Measurements from ENCODE around the gene KANSL1. TPM values are rescaled to one million over a fixed set of nuclear protein-coding genes. Genes with fewer than 3 reads are reported as not detected.
A peak's percentile ranks its signal among the peaks of the same experiment; 100 is the strongest.
"Not testable (repeated sequence)": the region's sequence is repeated elsewhere in the genome, so short reads cannot be mapped to it uniquely, and the experiment has no call there.

The KANSL1 gene, protein sequence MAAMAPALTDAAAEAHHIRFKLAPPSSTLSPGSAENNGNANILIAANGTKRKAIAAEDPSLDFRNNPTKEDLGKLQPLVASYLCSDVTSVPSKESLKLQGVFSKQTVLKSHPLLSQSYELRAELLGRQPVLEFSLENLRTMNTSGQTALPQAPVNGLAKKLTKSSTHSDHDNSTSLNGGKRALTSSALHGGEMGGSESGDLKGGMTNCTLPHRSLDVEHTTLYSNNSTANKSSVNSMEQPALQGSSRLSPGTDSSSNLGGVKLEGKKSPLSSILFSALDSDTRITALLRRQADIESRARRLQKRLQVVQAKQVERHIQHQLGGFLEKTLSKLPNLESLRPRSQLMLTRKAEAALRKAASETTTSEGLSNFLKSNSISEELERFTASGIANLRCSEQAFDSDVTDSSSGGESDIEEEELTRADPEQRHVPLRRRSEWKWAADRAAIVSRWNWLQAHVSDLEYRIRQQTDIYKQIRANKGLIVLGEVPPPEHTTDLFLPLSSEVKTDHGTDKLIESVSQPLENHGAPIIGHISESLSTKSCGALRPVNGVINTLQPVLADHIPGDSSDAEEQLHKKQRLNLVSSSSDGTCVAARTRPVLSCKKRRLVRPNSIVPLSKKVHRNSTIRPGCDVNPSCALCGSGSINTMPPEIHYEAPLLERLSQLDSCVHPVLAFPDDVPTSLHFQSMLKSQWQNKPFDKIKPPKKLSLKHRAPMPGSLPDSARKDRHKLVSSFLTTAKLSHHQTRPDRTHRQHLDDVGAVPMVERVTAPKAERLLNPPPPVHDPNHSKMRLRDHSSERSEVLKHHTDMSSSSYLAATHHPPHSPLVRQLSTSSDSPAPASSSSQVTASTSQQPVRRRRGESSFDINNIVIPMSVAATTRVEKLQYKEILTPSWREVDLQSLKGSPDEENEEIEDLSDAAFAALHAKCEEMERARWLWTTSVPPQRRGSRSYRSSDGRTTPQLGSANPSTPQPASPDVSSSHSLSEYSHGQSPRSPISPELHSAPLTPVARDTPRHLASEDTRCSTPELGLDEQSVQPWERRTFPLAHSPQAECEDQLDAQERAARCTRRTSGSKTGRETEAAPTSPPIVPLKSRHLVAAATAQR (N-terminal part only)
- polyA plus RNA-seq (2013, experiment 1 of 2): 20.1 TPM
- 20.0 TPM for polyA plus RNA-seq (2013, experiment 2 of 2)

DNA sequence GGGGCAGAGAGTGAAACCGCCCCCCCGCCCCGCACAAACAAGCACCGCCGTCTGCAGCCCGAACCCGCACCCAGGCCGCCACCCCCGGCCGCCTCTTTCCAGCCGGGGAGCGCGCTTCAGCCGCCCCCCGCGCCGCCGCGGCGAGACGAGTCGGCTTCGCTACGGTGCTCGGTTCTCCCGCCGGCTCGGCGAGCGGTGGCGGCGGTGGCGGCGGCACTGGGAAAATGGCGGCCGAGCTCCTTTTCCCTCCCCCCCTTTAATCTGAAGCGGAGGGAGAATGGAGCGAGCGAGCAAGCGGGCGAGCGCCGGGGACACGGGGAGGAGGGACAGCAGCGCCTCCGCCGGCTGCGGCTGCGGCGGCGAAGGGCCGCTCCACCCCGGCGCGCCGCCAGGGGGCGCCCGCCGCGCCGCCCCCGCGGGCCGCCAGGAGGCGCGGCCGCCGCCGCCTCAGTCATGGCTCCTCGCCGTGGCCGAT, at the start of gene KANSL1:
Gene KANSL1 (minus strand): TSS at position 279 of the 475 bp plus-strand sequence. CDS start 21,286 bp downstream, outside the sequence.
- peak within 1 kb of the TSS; percentile 98 for H3K9ac ChIP-seq (ENCODE audit: low read length)
- H2AFZ ChIP-seq (ENCODE audit: low read depth, low read length): peak within 1 kb of the TSS; percentile 100
- peak within 1 kb of the TSS; percentile 98 for H4K91ac ChIP-seq (ENCODE audit: low read length)
- peak; percentile 96 for DNase-seq
- H3K4ac ChIP-seq (ENCODE audit: low read depth in 1 of 2, low read length in 2 of 2): peak within 1 kb of the TSS; percentile 100
- peak within 1 kb of the TSS; percentile 99 to 100 for H3K18ac ChIP-seq (ENCODE audit: low read depth in 1 of 2, low read length in 2 of 2)
- H3K14ac ChIP-seq (ENCODE audit: low read length in 2 of 2): peak within 1 kb of the TSS; percentile 99 to 100
- peaks cover 3 to 7% of the 10 kb centered on the region in 2 experiments for H3K36me3 ChIP-seq (ENCODE audit: control insufficient read depth in 1 of 2, insufficient read depth in 2 of 2, low read depth in 1 of 2, low read length in 2 of 2)
- peaks cover 9% of the 10 kb centered on the region for H3K79me1 ChIP-seq (replicated peaks; ENCODE audit: low read length, poor library complexity, severe bottlenecking)
- peak within 1 kb of the TSS; percentile 92 for H3K4me2 ChIP-seq (ENCODE audit: low read length, poor library complexity, severe bottlenecking)
- H2BK15ac ChIP-seq (ENCODE audit: low read depth, poor library complexity, severe bottlenecking): peak within 1 kb of the TSS; percentile 100
- no peaks in the 10 kb centered on the region for H3K27me3 ChIP-seq (ENCODE audit: control insufficient read depth in 1 of 2, insufficient read depth in 1 of 2, low read length in 2 of 2)
- peak within 1 kb of the TSS in 1 of 2 experiments; percentile 99 for H2BK12ac ChIP-seq (ENCODE audit: low read length in 2 of 2)
- H2AK5ac ChIP-seq (ENCODE audit: low read length, severe bottlenecking): peak within 1 kb of the TSS; percentile 45
- peak within 1 kb of the TSS; percentile 100 for H2BK120ac ChIP-seq (ENCODE audit: low read depth, low read length)
- WGBS: under 1% methylated on average over 68 of the region's 72 CpGs
- H3K9me3 ChIP-seq (ENCODE audit: control insufficient read depth, low read length): no peaks in the 10 kb centered on the region
- peak within 1 kb of the TSS; percentile 97 to 100 for H3K23ac ChIP-seq (ENCODE audit: low read length in 2 of 2)
- H3K27ac ChIP-seq (ENCODE audit: low read length, poor library complexity, severe bottlenecking): peak within 1 kb of the TSS; percentile 95
- peaks cover 13% of the 10 kb centered on the region for H3K4me1 ChIP-seq (ENCODE audit: control insufficient read depth, insufficient read depth, low read depth, low read length)
- peak within 1 kb of the TSS; percentile 99 for H2BK5ac ChIP-seq (ENCODE audit: low read depth, low read length, poor library complexity, severe bottlenecking)
- peak within 1 kb of the TSS; percentile 100 for H4K8ac ChIP-seq (ENCODE audit: low read length)
- H3K4me3 ChIP-seq (ENCODE audit: insufficient read depth in 1 of 2, low read depth in 1 of 2, low read length in 2 of 2): peak within 1 kb of the TSS; percentile 93 to 99

DNA sequence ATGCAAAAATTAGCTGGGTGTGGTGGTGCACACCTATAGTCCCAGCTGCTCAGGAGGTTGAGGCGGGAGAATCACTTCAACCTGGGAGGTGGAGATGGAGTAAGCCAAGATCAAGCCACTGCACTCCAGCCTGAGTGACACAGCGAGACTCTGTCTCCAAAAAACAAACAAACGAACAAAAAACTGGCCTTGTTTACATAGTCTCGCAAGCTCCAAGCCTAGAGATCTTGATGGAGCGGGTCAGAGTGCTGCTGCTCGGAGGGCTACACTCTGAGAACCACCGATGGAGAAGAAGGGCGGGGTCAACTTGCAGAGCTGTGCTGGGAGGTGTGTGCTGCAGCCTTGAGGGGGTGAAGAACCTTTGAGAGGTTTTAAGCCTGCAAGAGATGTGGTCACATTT, 38.1 kb upstream of the KANSL1 start:
- not testable (repeated sequence) for H3K27ac ChIP-seq (ENCODE audit: low read length, poor library complexity, severe bottlenecking); H3K4me2 ChIP-seq (ENCODE audit: low read length, poor library complexity, severe bottlenecking); H3K79me1 ChIP-seq (replicated peaks; ENCODE audit: low read length, poor library complexity, severe bottlenecking); H3K9ac ChIP-seq (ENCODE audit: low read length); H2AK5ac ChIP-seq (ENCODE audit: low read length, severe bottlenecking); H2BK15ac ChIP-seq (ENCODE audit: low read depth, poor library complexity, severe bottlenecking); H3K14ac ChIP-seq (ENCODE audit: low read length in 2 of 2); H2BK12ac ChIP-seq (ENCODE audit: low read length in 2 of 2); H3K23ac ChIP-seq (ENCODE audit: low read length in 2 of 2); H2AFZ ChIP-seq (ENCODE audit: low read depth, low read length); H2BK120ac ChIP-seq (ENCODE audit: low read depth, low read length); H4K8ac ChIP-seq (ENCODE audit: low read length); DNase-seq; H3K27me3 ChIP-seq (ENCODE audit: control insufficient read depth in 1 of 2, insufficient read depth in 1 of 2, low read length in 2 of 2); H3K9me3 ChIP-seq (ENCODE audit: control insufficient read depth, low read length); H3K4ac ChIP-seq (ENCODE audit: low read depth in 1 of 2, low read length in 2 of 2); H3K4me1 ChIP-seq (ENCODE audit: control insufficient read depth, insufficient read depth, low read depth, low read length); H2BK5ac ChIP-seq (ENCODE audit: low read depth, low read length, poor library complexity, severe bottlenecking); H4K91ac ChIP-seq (ENCODE audit: low read length); H3K36me3 ChIP-seq (ENCODE audit: control insufficient read depth in 1 of 2, insufficient read depth in 2 of 2, low read depth in 1 of 2, low read length in 2 of 2); H3K18ac ChIP-seq (ENCODE audit: low read depth in 1 of 2, low read length in 2 of 2); H3K4me3 ChIP-seq (ENCODE audit: insufficient read depth in 1 of 2, low read depth in 1 of 2, low read length in 2 of 2)
- WGBS: 82% methylated on average over 7 of the region's 8 CpGs

DNA sequence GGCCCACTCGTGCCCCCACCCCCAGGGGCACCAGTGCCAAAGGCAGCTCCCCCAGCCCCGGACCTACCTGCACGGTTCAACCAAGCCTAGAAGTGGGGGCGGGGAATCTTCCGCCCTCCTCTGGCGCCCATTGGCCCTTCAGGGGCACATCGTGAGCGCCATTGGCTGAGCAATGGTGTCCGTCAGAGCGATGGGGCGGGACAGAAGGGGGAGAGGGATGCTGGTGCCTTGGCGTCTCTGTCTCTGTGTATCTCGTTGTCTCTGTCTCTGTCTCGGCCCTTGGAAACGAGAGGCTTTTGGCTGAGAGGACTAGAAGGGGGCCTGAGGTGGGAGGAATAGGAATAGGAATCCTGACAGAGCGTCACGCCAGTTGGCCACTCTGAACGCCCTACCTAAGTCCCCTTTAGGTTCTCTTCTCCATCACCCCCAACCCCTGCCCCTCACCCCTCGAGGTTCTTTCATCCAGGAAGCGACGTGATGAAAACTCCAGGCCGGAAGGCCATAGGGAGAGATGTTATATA, 32.1 kb upstream of the KANSL1 start:
- Histone ChIP-seq H2BK120ac (ENCODE audit: low read depth, low read length) (peak overlapping the region; percentile 89), H2AFZ (ENCODE audit: low read depth, low read length) (peak overlapping the region; percentile 74), H3K9ac (ENCODE audit: low read length) (peak overlapping the region; percentile 62), H3K4me2 (ENCODE audit: low read length, poor library complexity, severe bottlenecking) (peak overlapping the region; percentile 81), H3K4ac (ENCODE audit: low read depth in 1 of 2, low read length in 2 of 2) (peak overlapping the region in 1 of 2 experiments; percentile 61), H3K18ac (ENCODE audit: low read depth in 1 of 2, low read length in 2 of 2) (peak overlapping the region in 1 of 2 experiments; percentile 70), H4K8ac (ENCODE audit: low read length) (peak overlapping the region; percentile 94), H3K4me3 (ENCODE audit: insufficient read depth in 1 of 2, low read depth in 1 of 2, low read length in 2 of 2) (peak overlapping the region; percentile 72 to 84)
- not testable (repeated sequence) for H2BK5ac ChIP-seq (ENCODE audit: low read depth, low read length, poor library complexity, severe bottlenecking); H2BK15ac ChIP-seq (ENCODE audit: low read depth, poor library complexity, severe bottlenecking); H3K27me3 ChIP-seq (ENCODE audit: control insufficient read depth in 1 of 2, insufficient read depth in 1 of 2, low read length in 2 of 2); H2AK5ac ChIP-seq (ENCODE audit: low read length, severe bottlenecking); H3K36me3 ChIP-seq (ENCODE audit: control insufficient read depth in 1 of 2, insufficient read depth in 2 of 2, low read depth in 1 of 2, low read length in 2 of 2); H3K27ac ChIP-seq (ENCODE audit: low read length, poor library complexity, severe bottlenecking); H3K9me3 ChIP-seq (ENCODE audit: control insufficient read depth, low read length); H3K79me1 ChIP-seq (replicated peaks; ENCODE audit: low read length, poor library complexity, severe bottlenecking); H4K91ac ChIP-seq (ENCODE audit: low read length); H2BK12ac ChIP-seq (ENCODE audit: low read length in 2 of 2); H3K23ac ChIP-seq (ENCODE audit: low read length in 2 of 2); H3K14ac ChIP-seq (ENCODE audit: low read length in 2 of 2); H3K4me1 ChIP-seq (ENCODE audit: control insufficient read depth, insufficient read depth, low read depth, low read length)
- WGBS: under 1% methylated on average over 7 of the region's 22 CpGs
- peak; percentile 97 for DNase-seq

All from mesenchymal stem cell (in vitro differentiated cells and primary cell).